K562 (cell line): Measurements from ENCODE around the gene BEST2. TPM values are rescaled to one million over a fixed set of nuclear protein-coding genes. Genes with fewer than 3 reads are reported as not detected.

Experiments used
- ATAC-seq: fragments of 200-7000 bp; cut with Tn5 transposase; 3 replicates; pipeline ENCODE4 v1.9.1; 2020; ENCODE audit warnings: moderate library complexity
- BruUV-seq: library from RNA; stranded (reverse); fragments of 400-500 nt; replicated peaks from 2 replicates; lab custom pipeline; 2021; lab: Mats Ljungman, UMichigan
- CTCF ChIA-PET: fragments of 300-600 bp; formaldehyde crosslinking; extraction: SDS; loops from one replicate; lab custom pipeline; 2021; ENCODE audit warnings: low intra/inter-chr PET ratio; lab: Yijun Ruan, JAX
- POLR2A ChIA-PET: fragments of 300-600, 350-650 bp; sonication (Branson Sonifier 250); formaldehyde crosslinking; extraction: SDS; loops from one replicate; lab custom pipeline; 2021; ENCODE audit warnings: antibody characterized with exemption, inconsistent platforms; lab: Yijun Ruan, JAX
- DNase-seq, 4 experiments: peaks; one replicate each; pipeline versions ENCODE4 v3.0.0 to v3.0.0-alpha.2; 2011 to 2018; ENCODE audit warnings: low spot score in 3 of 4, mixed read lengths in 3 of 4; ENCODE audit errors: extremely low read depth in 1 of 4
- FAIRE-seq: peaks from 2 replicates; lab custom pipeline; 2011; peaks lifted over from hg19 to GRCh38; lab: Jason Lieb, UNC
- H2AFZ ChIP-seq: 2 replicates; pipeline ENCODE4 v1.6.0; 2011; ENCODE audit warnings: low read depth, low read length, control low read depth, inconsistent platforms
- H3K27ac ChIP-seq: fragments of 200-600 bp; 3 replicates; pipeline ENCODE4 v1.8.0; 2011; ENCODE audit warnings: low read depth, mild to moderate bottlenecking, control low read depth, inconsistent platforms, low read length, moderate library complexity, mixed read lengths; ENCODE audit errors: extremely low read depth
- H3K27me3 ChIP-seq, 2 experiments: fragments of 300-600 bp in 1 of 2; 2 replicates in 1 of 2; 3 replicates in 1 of 2; pipeline versions ENCODE4 v1.6.0 to v1.8.0; 2011; ENCODE audit warnings: inconsistent platforms in 2 of 2, low read length in 2 of 2, mild to moderate bottlenecking in 1 of 2, mixed read lengths in 1 of 2, moderate library complexity in 1 of 2; ENCODE audit not compliant: control insufficient read depth in 2 of 2, insufficient read depth in 2 of 2
- H3K36me3 ChIP-seq: fragments of 300-600 bp; 3 replicates; pipeline ENCODE4 v1.8.0; 2011; ENCODE audit warnings: mild to moderate bottlenecking, low read length, inconsistent platforms; ENCODE audit not compliant: control insufficient read depth, insufficient read depth
- H3K4me1 ChIP-seq, 2 experiments: fragments of 200-600 bp in 1 of 2; replicated peaks in 1 of 2; 2 replicates in 1 of 2; 3 replicates in 1 of 2; pipeline versions ENCODE4 v1.5.1 to v1.8.0; 2011; ENCODE audit warnings: inconsistent platforms in 2 of 2, low read length in 2 of 2, mild to moderate bottlenecking in 1 of 2, mixed read lengths in 1 of 2, moderate library complexity in 1 of 2; ENCODE audit not compliant: control insufficient read depth in 2 of 2, insufficient read depth in 2 of 2
- H3K4me2 ChIP-seq: 2 replicates; pipeline ENCODE4 v1.6.1; 2011; ENCODE audit warnings: low read length, control low read depth, inconsistent platforms, mixed read lengths; ENCODE audit not compliant: insufficient read depth
- H3K4me3 ChIP-seq: fragments of 200-600 bp; sonication (generic), shearing (Covaris generic); 2 replicates; pipeline ENCODE4 v1.5.1; 2016; ENCODE audit warnings: control low read depth, inconsistent platforms
- H3K79me2 ChIP-seq: fragments of 200-600 bp; 3 replicates; pipeline ENCODE4 v1.8.0; 2011; ENCODE audit warnings: low read length, inconsistent platforms; ENCODE audit not compliant: control insufficient read depth, insufficient read depth
- H3K9ac ChIP-seq, 2 experiments: 2 replicates each; pipeline versions ENCODE4 v1.6.0 to v1.6.1; 2011; ENCODE audit warnings: low read depth in 2 of 2, low read length in 2 of 2, control low read depth in 1 of 2, inconsistent platforms in 1 of 2, mild to moderate bottlenecking in 1 of 2, mixed read lengths in 1 of 2; ENCODE audit not compliant: insufficient read depth in 1 of 2
- H3K9me1 ChIP-seq: one replicate; pipeline ENCODE4 v1.6.0; 2011; ENCODE audit warnings: inconsistent platforms, mild to moderate bottlenecking, low read length, moderate library complexity; ENCODE audit not compliant: control insufficient read depth, insufficient read depth
- H3K9me3 ChIP-seq: replicated peaks from 2 replicates; pipeline ENCODE4 v1.5.1; 2011; ENCODE audit warnings: low read depth, low read length, inconsistent platforms; ENCODE audit not compliant: control insufficient read depth, insufficient read depth
- H4K20me1 ChIP-seq: replicated peaks from 2 replicates; pipeline ENCODE4 v1.6.1; 2011; ENCODE audit warnings: low read length, inconsistent platforms, mixed read lengths; ENCODE audit not compliant: control insufficient read depth, insufficient read depth
- SNIP1 ChIP-seq: fragments of 450-650 bp; IDR thresholded peaks from 2 replicates; pipeline ENCODE4 v1.7.1; 2017; ENCODE audit warnings: low read depth, mild to moderate bottlenecking
- SREBF1 ChIP-seq: fragments of 150-350 bp; IDR thresholded peaks from 2 replicates; pipeline ENCODE4 v1.6.1; 2014; ENCODE audit warnings: antibody characterized with exemption, low read depth, low read length, borderline replicate concordance
- WGBS: fragments of 100-300 bp; shearing (Covaris generic); methylation state at CpG from one replicate; pipeline ENCODE4 v1.1.6; 2016; ENCODE audit warnings: low coverage, mixed read lengths; ENCODE audit not compliant: insufficient coverage; ENCODE audit errors: missing lambda C conversion rate; 5-methylcytosine and 5-hydroxymethylcytosine counted together
- in situ Hi-C: fragments of 300-500 bp; cut with MboI; formaldehyde crosslinking; loops from 4 replicates; pipeline ENCODE4 v1.15.0; 2018; ENCODE audit warnings: inconsistent platforms, mixed read lengths
- intact Hi-C: fragments of 100-400 bp; cut with micrococcal nuclease; formaldehyde crosslinking; loops from 2 replicates; pipeline ENCODE4 v1.14.2; 2022
- polyA plus RNA-seq, 8 experiments: library from polyadenylated mRNA; depleted of rRNA in 4 of 8; stranded (reverse) in 5 of 8; unstranded in 3 of 8; fragments of >200 nt; fragmentation: Nextera tagmentation in 2 of 8; fragmentation: Illumina TruSeq in 1 of 8; extraction: Ambion mirVana in 2 of 8; extraction: Trizol in 1 of 8; gene quantifications; 2 replicates each; pipeline versions ENCODE4 v1.2.1 to v1.2.3, GENCODE V29; 2011 to 2014; ENCODE audit warnings: inconsistent platforms in 1 of 8, missing spikeins in 1 of 8
- total RNA-seq, 7 experiments: library from RNA; depleted of rRNA in 6 of 7; stranded (reverse); fragments of >200 nt in 6 of 7; fragmentation: Illumina TruSeq in 2 of 7; extraction: Trizol in 2 of 7; gene quantifications; 2 replicates each; pipeline versions ENCODE4 v1.2.1 to v1.2.3, GENCODE V29; 2011 to 2021; ENCODE audit warnings: low replicate concordance in 1 of 7
- TF ChIP-seq, protein P1 (sequence below): sonication (generic); formaldehyde crosslinking; IDR thresholded peaks from 2 replicates; pipeline ENCODE4 v1.8.1; 2023; ENCODE audit warnings: mild to moderate bottlenecking, missing genetic modification reagents

The BEST2 gene
- total and polyA plus RNA-seq, 9 of the 15 experiments (the other 6 are each of a cell fraction or from before 2014, with no cell fraction given), result not detected

DNA sequence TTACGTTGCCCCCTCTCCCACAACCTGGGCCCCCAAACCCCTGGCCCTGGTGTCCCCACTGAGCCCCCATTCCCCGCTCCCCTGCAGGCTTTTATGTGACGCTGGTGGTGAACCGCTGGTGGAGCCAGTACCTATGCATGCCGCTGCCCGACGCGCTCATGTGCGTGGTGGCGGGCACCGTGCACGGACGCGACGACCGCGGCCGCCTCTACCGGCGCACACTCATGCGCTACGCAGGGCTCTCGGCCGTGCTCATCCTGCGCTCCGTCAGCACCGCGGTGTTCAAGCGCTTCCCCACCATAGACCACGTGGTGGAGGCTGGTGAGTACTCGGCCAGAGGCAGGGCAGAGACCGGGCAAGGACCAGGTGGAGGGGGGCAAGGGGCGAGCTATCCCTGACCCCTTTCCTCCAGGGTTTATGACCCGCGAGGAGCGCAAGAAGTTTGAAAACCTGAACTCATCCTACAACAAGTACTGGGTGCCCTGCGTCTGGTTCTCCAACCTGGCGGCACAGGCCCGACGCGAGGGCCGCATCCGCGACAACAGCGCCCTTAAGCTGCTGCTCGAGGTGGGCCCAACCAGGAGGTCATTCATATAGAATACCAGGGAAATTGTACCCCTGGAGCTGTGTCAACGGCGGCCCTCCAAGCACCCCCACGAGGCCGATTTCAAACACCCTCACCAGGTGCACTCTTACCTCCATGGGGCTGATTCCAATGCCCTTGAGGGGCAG is 3.0 kb downstream of the BEST2 start:
- POLR2A ChIA-PET, result interaction anchor here (0.6 to 2.0 kb wide), 8 partner anchors 8 to 1494 kb away, joined by 3 to 6 read pairs (median 4); partner anchors contain the start of genes GET3 and TRIR
- FAIRE-seq, result no peak
- intact Hi-C loops, result no loop called here

More for the DNA sequence above, 3.0 kb downstream of the BEST2 start:
- peaks cover 20 to 36% of the 10 kb centered on the region in 2 experiments; a peak in 3 of 5 replicates for H3K27me3 ChIP-seq
- peaks cover 4 to 45% of the 10 kb centered on the region in 2 experiments; a peak in 3 of 5 replicates for H3K4me1 ChIP-seq
- BruUV-seq, result no TSS peak
- H3K4me3 ChIP-seq, result no peak overlapping the region
- no peak for ATAC-seq
- H3K27ac ChIP-seq, result no peak overlapping the region
- no peaks in the 10 kb centered on the region for H3K36me3 ChIP-seq
- no peaks in the 10 kb centered on the region for H4K20me1 ChIP-seq
- WGBS, result 51% methylated on average over 24 of the region's 50 CpGs
- CTCF ChIA-PET, result no interaction called here
- DNase-seq, result no peak
- in situ Hi-C loops, result no loop called here
- no peak overlapping the region for H3K4me2 ChIP-seq
- TF ChIP-seq SREBF1 (no peak), SNIP1 (no peak)
- TF ChIP-seq, protein P1, sequence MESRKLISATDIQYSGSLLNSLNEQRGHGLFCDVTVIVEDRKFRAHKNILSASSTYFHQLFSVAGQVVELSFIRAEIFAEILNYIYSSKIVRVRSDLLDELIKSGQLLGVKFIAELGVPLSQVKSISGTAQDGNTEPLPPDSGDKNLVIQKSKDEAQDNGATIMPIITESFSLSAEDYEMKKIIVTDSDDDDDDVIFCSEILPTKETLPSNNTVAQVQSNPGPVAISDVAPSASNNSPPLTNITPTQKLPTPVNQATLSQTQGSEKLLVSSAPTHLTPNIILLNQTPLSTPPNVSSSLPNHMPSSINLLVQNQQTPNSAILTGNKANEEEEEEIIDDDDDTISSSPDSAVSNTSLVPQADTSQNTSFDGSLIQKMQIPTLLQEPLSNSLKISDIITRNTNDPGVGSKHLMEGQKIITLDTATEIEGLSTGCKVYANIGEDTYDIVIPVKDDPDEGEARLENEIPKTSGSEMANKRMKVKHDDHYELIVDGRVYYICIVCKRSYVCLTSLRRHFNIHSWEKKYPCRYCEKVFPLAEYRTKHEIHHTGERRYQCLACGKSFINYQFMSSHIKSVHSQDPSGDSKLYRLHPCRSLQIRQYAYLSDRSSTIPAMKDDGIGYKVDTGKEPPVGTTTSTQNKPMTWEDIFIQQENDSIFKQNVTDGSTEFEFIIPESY, result peak; percentile 18; the same call in 1 of the 2 replicates
- H3K9me3 ChIP-seq, result no peaks in the 10 kb centered on the region
- H3K9me1 ChIP-seq, result no peaks in the 10 kb centered on the region
- no peak overlapping the region for H3K9ac ChIP-seq
- H2AFZ ChIP-seq, result no peak overlapping the region
- H3K79me2 ChIP-seq, result no peaks in the 10 kb centered on the region
